ENCODE measurements around the gene NPR2.

- TF ChIP-seq CTCF (IDR thresholded peaks at IDR 0.05; ENCODE audit: borderline replicate concordance, extremely low read depth, low read length, poor library complexity, severe bottlenecking), result no peak
- TF ChIP-seq EZH2 (IDR thresholded peaks at IDR 0.05; ENCODE audit: borderline replicate concordance, low read depth, low read length, severe bottlenecking), result no peak
Observed at GRCh38 chr9:35832814-35833213, 41.4 kb downstream of the NPR2 start.

All from DND-41 (cell line).